Peyer's patch (tissue), 4 donors: ENCODE results near the gene RABGEF1.

Experiments
- POLR2A ChIP-seq, 2 donors: fragments of 450-650 bp; IDR thresholded peaks; one replicate each; pipeline ENCODE4 v1.5.1; 2017; ENCODE audit warnings: antibody characterized with exemption in 2 of 2, mild to moderate bottlenecking in 2 of 2, moderate library complexity in 2 of 2
- TF ChIP-seq, protein P1 (sequence below), 6 experiments: fragments of 450-650 bp in 4 of 6; fragments of 200-600 bp in 2 of 6; sonication (generic) in 1 of 6; IDR thresholded peaks; one replicate each; pipeline ENCODE4 v1.5.1; 2017 to 2019; ENCODE audit warnings: antibody characterized with exemption in 6 of 6, mild to moderate bottlenecking in 3 of 6, moderate library complexity in 1 of 6

DNA sequence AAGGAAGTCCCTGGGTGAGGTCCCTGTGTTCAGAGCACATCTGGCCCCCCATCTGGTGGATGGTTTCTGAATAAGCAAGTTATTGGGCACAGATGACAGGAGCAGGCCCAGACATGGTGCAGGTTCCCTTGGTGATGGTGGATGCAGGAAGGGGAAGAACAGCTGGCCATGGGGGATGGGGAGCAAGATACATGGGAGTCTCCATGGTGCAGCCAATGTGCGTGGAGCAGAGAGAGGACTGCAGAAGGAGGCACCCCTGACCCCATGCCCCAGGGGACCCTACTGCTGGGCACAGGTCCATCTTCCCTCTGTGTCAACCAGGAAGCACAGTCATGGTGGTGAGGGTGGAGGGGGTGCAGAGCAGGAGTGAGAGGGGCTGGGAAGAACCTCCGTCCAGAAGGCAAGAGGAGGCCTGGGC, 43.8 kb upstream of the RABGEF1 start:
- no peak for TF ChIP-seq POLR2A (IDR thresholded peaks at IDR 0.05)
- TF ChIP-seq, protein P1, sequence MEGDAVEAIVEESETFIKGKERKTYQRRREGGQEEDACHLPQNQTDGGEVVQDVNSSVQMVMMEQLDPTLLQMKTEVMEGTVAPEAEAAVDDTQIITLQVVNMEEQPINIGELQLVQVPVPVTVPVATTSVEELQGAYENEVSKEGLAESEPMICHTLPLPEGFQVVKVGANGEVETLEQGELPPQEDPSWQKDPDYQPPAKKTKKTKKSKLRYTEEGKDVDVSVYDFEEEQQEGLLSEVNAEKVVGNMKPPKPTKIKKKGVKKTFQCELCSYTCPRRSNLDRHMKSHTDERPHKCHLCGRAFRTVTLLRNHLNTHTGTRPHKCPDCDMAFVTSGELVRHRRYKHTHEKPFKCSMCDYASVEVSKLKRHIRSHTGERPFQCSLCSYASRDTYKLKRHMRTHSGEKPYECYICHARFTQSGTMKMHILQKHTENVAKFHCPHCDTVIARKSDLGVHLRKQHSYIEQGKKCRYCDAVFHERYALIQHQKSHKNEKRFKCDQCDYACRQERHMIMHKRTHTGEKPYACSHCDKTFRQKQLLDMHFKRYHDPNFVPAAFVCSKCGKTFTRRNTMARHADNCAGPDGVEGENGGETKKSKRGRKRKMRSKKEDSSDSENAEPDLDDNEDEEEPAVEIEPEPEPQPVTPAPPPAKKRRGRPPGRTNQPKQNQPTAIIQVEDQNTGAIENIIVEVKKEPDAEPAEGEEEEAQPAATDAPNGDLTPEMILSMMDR (IDR thresholded peaks at IDR 0.05) = no peak
